ENCODE data around the gene IFT88. TPM values are rescaled to one million over a fixed set of nuclear protein-coding genes. Genes with fewer than 3 reads are reported as not detected.
A peak's percentile ranks its signal among the peaks of the same experiment; 100 is the strongest.

The IFT88 gene
- total RNA-seq, 1 donor from 2014 or later, result 5.8 TPM

GRCh38 chr13:20721058-20721453 lies 154.1 kb downstream of the IFT88 start:
- ATAC-seq (no peak), DNase-seq (ENCODE audit: missing footprints) (no peak)
- intact Hi-C loops (cut with DNase I), result no loop called here

GRCh38 chr13:20721454-20722357 lies 154.7 kb downstream of the IFT88 start:
- peak; percentile 77 for DNase-seq (ENCODE audit: missing footprints)
- intact Hi-C loops (cut with DNase I), result no loop called here
- ATAC-seq, result peak; percentile 69

- intact Hi-C loops (cut with DNase I), result no loop called here
- no peak for ATAC-seq
- no peak for DNase-seq (ENCODE audit: missing footprints)
Observed at GRCh38 chr13:20727856-20728255, 160.9 kb downstream of the IFT88 start.

GRCh38 chr13:20728579-20729311 lies 161.8 kb downstream of the IFT88 start:
- DNase-seq (ENCODE audit: missing footprints), result no peak
- no peak for ATAC-seq
- intact Hi-C loops (cut with DNase I), result no loop called here

GRCh38 chr13:20729633-20730585 lies 163.0 kb downstream of the IFT88 start:
- intact Hi-C loops (cut with DNase I), result no loop called here
- ATAC-seq (no peak), DNase-seq (ENCODE audit: missing footprints) (no peak)

GRCh38 chr13:20738616-20739015 lies 171.7 kb downstream of the IFT88 start:
- intact Hi-C loops (cut with DNase I), result no loop called here
- ATAC-seq, result no peak
- DNase-seq (ENCODE audit: missing footprints), result no peak

- DNase-seq (ENCODE audit: missing footprints) (no peak), ATAC-seq (no peak)
- intact Hi-C loops (cut with DNase I), result no loop called here
Observed at GRCh38 chr13:20740021-20740420, 173.1 kb downstream of the IFT88 start.

Other genes with a start within 250 kb of the IFT88 start
- gene CRYL1, start 41.3 kb upstream of the IFT88 start, total RNA-seq, result 19.8 TPM
- gene IL17D, start 136.5 kb downstream of the IFT88 start, total RNA-seq, result 0.62 TPM
- gene EEF1AKMT1, start 206.8 kb downstream of the IFT88 start, total RNA-seq, result 9.3 TPM

All from Right ventricle myocardium inferior (tissue), 1 donor.